Transverse colon (tissue), 4 donors: ENCODE data around the gene PDE9A.

Source experiments
- EP300 ChIP-seq: sonication (generic); formaldehyde crosslinking; IDR thresholded peaks from one replicate; pipeline ENCODE4 v1.6.1; 2017; ENCODE audit warnings: antibody characterized with exemption, low read depth
- POLR2AphosphoS5 ChIP-seq, 3 donors: sonication (generic); formaldehyde crosslinking; IDR thresholded peaks; one replicate each; pipeline ENCODE4 v1.6.1; 2016; ENCODE audit warnings: antibody characterized with exemption in 3 of 3
- TF ChIP-seq, protein P1 (sequence below), 5 experiments: fragments of 200-600 bp in 3 of 5; fragments of 450-650 bp in 2 of 5; sonication (generic) in 3 of 5; IDR thresholded peaks; 1 replicate in 2 of 5; 2 replicates in 3 of 5; pipeline ENCODE4 v1.5.1; 2016 to 2017; ENCODE audit warnings: antibody characterized with exemption in 5 of 5, inconsistent platforms in 3 of 5, mild to moderate bottlenecking in 2 of 5, moderate library complexity in 1 of 5

DNA sequence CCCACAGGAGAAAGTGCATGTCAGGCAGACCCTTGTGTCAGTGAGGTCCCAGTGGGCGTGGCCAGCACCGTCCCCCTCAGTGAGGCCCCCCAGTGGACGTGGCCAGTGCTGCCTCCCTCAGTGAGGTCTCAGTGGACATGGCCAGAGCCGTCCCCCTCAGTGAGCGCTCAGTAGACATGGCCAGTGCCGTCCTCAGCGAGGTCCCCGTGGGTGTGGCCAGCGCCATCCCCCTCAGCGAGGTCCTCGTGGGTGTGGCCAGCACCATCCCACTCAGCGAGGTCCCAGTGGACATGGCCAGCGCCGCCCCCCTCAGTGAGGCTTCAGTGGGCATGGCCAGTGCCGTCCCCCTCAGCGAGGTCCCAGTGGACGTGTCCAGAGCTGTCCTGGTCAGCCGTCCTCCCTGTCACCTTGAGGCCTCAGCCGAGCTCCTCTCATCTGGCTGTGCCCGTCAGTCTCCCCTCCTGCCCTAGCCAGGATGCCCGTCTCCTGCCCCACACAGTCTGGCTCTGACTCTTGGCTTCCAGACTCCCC is 35.5 kb downstream of the PDE9A start:
- TF ChIP-seq, protein P1, sequence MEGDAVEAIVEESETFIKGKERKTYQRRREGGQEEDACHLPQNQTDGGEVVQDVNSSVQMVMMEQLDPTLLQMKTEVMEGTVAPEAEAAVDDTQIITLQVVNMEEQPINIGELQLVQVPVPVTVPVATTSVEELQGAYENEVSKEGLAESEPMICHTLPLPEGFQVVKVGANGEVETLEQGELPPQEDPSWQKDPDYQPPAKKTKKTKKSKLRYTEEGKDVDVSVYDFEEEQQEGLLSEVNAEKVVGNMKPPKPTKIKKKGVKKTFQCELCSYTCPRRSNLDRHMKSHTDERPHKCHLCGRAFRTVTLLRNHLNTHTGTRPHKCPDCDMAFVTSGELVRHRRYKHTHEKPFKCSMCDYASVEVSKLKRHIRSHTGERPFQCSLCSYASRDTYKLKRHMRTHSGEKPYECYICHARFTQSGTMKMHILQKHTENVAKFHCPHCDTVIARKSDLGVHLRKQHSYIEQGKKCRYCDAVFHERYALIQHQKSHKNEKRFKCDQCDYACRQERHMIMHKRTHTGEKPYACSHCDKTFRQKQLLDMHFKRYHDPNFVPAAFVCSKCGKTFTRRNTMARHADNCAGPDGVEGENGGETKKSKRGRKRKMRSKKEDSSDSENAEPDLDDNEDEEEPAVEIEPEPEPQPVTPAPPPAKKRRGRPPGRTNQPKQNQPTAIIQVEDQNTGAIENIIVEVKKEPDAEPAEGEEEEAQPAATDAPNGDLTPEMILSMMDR (IDR thresholded peaks at IDR 0.05): no peak
- TF ChIP-seq EP300 (no peak), POLR2AphosphoS5 (IDR thresholded peaks at IDR 0.05) (no peak)
